NOMO-1 (cell line): ENCODE data around the gene TPGS1.

Experiments
- DNase-seq, 2 experiments: peaks; one replicate each; lab custom pipeline; 2025; ENCODE audit not compliant: unreplicated experiment in 2 of 2; lab: John Stamatoyannopoulos, UW

The TPGS1 gene

GRCh38 chr19:538641-539428 is 31.5 kb downstream of the TPGS1 start:
- DNase-seq: no peak

DNA sequence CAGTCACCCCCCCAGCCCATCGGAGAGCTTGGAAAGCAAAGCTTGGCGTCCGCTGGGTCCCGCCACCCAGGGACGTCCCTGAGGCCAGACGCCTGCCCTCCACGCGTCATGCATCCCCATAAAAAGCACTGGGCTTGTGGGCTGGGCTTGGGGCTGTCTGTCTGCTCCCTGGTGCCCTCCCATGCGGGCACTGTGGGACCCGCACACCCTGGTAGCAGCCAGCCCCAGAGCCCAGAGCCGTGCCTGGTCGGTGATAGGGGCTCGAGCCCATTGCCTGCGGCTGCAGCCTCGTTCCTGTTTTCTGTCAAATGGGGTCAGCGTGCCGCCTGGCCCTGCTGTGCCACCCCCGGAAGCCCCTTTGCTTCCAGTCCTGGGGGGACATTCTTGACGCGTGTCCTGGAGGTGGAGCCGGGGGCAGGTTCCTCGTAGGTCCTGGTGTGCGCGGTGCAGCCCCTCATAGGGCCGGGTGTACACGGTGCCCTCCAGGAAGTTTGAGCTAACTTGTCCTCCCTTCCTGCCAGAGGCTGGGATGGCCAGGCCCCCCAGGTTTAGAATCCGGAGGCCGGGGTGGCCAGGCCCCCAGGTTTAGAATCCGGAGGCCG is 32.2 kb downstream of the TPGS1 start:
- DNase-seq: no peak

DNA sequence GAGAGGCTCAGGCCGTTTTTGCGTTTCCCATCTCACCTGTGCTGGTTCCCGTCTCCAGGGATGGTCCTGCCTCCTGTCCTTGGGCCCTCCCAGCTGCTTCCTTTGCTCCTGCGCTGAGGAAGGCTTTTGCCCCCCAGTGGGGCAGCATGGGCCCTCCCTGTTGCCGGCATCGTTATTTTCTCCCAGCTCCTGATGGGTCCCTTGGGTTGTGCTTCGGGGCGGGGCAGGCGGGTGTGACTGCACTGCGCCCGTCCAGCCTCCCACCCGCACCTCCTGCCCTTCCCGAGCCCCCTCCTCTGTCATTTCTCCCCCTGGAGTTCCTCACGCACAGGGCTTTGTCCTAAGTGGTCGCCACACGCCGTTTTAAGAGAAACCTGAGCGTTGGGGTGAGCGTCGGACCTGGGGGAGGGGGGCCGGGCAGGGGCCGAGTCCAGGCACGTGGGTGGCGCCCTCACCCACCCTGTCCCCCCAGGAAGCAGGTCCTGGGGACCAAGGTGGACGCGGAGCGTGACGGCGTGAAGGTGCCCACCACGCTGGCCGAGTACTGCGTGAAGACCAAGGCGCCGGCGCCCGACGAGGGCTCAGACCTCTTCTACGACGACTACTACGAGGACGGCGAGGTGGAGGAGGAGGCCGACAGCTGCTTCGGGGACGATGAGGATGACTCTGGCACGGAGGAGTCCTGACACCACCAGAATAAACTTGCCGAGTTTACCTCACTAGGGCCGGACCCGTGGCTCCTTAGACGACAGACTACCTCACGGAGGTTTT is 33.8 kb downstream of the TPGS1 start:
- DNase-seq: no peak

DNA sequence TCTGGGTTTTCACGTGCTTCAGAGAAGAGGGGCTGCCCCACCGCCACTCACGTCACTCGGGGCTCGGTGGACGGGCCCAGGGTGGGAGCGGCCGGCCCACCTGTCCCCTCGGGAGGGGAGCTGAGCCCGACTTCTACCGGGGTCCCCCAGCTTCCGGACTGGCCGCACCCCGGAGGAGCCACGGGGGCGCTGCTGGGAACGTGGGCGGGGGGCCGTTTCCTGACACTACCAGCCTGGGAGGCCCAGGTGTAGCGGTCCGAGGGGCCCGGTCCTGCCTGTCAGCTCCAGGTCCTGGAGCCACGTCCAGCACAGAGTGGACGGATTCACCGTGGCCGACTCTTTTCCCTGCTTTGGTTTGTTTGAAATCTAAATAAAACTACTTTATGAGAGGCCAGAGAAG is 34.4 kb downstream of the TPGS1 start:
- no peak for DNase-seq

DNA sequence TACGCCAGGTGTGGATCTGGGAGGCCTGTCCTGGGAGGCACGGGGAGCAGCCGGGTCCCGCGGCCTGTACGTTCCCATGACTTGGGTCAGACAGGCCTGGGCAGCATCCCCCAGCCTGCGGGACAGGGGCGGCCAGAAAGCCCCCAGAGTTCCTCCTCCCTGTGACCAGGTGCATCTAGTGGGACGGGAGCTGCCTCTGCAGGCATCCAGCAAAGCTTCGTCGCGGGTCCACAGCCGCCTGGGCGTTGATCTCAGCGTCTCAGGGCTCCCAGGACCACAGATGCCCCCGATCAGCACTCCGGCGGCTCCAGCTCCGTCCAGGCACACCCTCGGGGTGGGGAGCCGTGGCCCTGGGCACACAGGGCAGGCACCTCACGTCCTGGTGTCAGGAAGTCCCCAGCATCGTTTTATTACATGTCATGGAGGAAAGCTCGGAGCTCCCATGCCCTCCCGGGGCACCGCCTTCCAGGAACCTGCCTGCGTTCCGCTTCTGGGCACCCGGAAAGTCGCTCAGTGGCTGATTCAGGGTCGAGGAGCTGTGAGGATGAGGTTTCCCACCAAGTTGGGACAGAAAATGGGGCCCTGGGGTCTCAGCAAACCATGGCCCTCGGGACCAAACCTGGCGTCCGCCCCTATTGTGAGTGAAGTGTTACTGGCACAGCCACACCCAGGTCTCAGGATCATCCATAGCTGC is 35.0 kb downstream of the TPGS1 start:
- DNase-seq: no peak

GRCh38 chr19:543910-544608 is 36.8 kb downstream of the TPGS1 start, which contains the start of gene GZMM:
TSS of gene GZMM (plus strand) at chr19:544053. CDS start at chr19:544072, 19 bp downstream.
- DNase-seq: no peak

GRCh38 chr19:547117-547516 is 39.8 kb downstream of the TPGS1 start:
- no peak for DNase-seq

GRCh38 chr19:547836-548720 is 40.8 kb downstream of the TPGS1 start:
- no peak for DNase-seq

DNA sequence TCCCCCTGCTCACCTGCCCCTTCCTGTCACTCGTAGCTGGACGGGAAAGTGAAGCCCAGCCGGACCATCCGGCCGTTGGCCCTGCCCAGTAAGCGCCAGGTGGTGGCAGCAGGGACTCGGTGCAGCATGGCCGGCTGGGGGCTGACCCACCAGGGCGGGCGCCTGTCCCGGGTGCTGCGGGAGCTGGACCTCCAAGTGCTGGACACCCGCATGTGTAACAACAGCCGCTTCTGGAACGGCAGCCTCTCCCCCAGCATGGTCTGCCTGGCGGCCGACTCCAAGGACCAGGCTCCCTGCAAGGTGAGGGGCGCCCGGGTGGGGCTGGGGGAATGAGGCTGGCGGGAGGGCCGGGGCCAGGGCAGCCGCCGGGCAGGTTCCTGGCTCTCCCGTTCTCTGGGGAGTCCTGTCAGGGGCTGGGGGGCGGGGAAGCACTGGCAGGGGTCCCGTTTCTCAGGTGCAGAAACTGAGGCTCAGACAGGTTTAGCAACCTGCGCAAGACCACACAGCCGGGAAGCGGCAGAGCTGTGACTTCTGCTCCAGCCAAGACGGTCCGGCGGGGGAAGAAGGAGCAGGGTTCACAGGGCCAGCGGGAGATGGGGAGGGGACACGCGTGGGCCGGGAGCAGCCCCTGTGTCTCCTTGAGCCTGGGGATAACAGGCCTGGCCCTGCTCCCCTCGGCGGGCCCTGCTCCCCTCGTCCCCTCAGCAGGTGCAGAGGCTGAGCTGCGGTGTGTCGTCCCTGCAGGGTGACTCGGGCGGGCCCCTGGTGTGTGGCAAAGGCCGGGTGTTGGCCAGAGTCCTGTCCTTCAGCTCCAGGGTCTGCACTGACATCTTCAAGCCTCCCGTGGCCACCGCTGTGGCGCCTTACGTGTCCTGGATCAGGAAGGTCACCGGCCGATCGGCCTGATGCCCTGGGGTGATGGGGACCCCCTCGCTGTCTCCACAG is 41.9 kb downstream of the TPGS1 start:
- no peak for DNase-seq

- no peak for DNase-seq
These were observed 47.5 kb downstream of the TPGS1 start for GRCh38 chr19:554817-555216.

- no peak for DNase-seq
These were observed 48.1 kb downstream of the TPGS1 start for GRCh38 chr19:555474-555808.

DNA sequence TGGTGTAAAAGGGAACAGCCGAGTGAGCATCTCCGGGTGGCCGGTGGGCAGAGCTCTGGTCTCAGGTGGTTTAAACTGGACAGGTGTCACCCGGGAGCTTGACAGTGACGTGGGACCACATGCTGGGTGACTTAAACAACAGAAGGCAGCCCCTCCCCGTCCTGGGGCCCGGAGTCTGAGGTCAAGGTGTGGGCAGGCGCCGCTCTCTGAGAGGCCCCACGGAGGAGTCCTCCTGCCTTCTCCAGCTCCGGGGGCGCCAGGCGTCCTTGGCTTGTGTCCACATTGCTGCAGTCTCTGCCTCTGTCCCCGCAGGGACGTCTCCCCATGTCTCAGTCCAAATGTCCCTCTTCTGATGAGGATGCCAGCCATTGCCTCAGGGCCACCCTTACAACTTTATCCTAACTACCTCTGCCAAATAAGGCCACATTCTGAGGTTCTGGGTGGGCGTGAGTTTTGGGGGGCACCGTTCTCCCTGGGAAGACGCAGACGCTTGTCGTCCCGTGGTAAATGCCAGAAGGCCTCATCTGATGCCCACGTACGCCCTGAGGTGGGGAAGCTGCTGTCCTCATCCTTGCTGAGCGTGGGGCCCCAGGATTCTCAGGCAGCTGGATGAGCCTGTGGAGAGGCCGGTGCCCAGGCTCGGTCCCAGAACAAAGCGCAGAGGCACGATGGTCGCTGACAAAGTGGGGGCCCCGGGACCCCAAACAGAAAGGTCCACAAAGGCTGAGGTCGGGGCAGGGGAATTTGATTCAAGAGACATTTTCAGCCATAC is 49.5 kb downstream of the TPGS1 start:
- no peak for DNase-seq

- no peak for DNase-seq
These were observed 51.6 kb downstream of the TPGS1 start for GRCh38 chr19:558770-559439.

- no peak for DNase-seq
These were observed 52.8 kb downstream of the TPGS1 start for GRCh38 chr19:560121-560520.

DNA sequence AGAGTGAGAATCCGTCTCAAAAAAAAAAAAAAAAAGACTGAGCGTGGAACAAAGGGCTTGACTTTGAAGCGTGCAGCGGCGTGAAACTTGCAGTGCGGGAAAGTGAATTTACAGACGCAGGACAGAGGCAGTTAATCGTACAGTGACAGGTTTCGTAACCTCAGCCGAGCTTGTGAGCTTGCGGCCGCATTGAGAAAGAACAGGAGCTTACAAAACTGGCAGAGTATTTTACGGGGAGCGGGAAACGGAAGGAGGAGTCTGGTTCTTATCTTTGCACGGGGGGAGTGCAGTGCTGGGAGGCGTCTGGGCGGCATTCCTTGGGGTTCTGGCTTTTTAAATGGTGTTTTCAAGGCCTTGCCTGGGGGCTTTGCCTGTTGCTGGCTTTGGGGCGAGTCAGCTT is 59.1 kb downstream of the TPGS1 start:
- peak; percentile 79 to 91 for DNase-seq

GRCh38 chr19:566844-567243 is 59.5 kb downstream of the TPGS1 start:
- no peak for DNase-seq

GRCh38 chr19:567296-567900 is 60.1 kb downstream of the TPGS1 start:
- DNase-seq: no peak
